Esophagus mucosa (tissue), 1 donor: ENCODE data around the gene STIM2. TPM values are rescaled to one million over a fixed set of nuclear protein-coding genes. Genes with fewer than 3 reads are reported as not detected.
A peak's percentile ranks its signal among the peaks of the same experiment; 100 is the strongest.
"Not testable (repeated sequence)": the region's sequence is repeated elsewhere in the genome, so short reads cannot be mapped to it uniquely, and the experiment has no call there.

ENCODE experiments used
- ATAC-seq: fragments of 200-7000 bp; cut with Tn5 transposase; one replicate; pipeline ENCODE4 v1.9.1; 2020
- total RNA-seq: library from RNA; stranded (reverse); gene quantifications from one replicate; pipeline ENCODE4 v1.2.4, GENCODE V29; 2023
- donor health status: DM: yes; HTN: yes; CAD: no.

STIM2 gene
- total RNA-seq, 1 donor from 2014 or later, result 7.1 TPM

DNA sequence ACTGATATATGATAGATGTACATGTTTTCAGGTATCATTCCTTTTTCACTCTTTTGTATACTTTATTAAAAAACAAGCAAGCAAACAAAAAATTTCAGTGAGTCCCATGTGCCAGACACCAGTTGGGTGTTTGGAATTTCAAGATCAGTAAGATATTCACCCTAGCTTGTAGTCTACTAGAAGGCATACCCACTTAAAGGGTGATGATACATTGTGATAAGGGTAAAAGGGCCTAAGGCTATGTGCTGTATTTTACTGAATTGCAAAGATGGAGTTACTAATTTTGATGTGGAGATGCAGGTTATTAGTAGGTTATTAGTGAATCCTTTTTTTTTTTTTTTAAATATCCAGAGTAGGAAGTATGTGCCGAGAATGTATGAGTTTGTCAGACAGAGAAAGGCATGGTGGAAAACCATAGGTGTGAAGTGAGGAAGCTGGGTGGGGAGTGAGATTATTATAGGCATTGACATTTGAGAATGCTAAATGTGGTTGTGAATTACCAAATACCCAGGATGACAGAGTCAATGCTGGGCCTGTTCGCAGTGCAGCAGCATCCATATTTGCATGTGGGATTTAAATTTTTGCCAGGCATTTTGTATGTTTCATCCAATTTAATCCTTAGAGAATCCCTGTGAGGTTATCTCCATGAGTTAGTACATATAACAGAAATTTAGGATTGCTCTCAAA is 10.1 kb downstream of the STIM2 start:
- ATAC-seq, result no peak

DNA sequence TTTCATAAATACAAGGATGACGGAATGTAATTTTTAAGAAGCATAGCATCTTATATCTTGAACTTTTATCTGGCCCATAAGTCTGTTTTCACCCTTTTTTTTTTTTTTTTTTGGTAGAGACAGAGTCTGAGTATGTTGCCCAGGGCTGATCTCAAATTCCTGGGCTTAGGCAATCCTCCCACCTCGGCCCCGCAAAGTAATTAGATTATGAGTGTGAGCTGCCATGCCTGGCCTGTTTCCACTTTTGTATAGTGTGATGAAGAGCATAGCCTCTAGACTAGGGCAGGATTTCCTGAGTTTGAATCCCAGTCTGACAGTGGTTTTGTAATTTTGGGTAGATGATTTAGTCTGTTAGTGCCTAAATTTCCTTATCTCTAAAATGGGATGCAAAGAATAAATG is 11.0 kb downstream of the STIM2 start:
- no peak for ATAC-seq

DNA sequence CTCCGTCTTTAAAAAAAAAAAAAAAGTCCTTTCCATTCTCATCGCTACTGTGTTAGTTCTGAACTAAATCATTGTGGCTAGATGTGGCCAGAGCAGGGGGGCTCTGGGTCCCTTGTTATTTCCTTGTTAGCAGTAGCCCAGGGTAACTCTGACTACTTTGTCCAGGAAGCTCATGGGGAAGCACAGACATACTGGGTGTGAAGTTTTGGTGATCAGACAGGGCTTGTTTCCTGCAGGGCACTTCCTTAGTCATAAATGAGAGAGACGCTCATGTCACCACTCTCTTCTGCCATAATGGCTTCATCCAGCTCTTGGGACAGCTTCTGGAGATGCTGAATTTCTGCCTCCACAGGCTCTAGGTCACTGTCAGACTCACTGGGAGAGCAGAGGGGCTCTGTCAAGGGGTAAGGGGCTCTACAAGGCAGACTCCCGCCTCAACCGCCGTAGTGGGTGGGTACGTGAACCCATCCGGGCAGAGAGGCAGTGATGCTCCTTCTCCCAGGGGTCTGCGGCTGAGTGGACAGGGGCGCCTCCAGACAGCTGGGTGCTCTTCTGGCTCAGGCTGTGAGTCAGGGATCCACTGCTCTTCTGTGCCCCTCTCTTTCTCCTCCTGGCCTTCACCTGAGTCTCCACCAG is 12.9 kb downstream of the STIM2 start:
- ATAC-seq, result peak; percentile 70

DNA sequence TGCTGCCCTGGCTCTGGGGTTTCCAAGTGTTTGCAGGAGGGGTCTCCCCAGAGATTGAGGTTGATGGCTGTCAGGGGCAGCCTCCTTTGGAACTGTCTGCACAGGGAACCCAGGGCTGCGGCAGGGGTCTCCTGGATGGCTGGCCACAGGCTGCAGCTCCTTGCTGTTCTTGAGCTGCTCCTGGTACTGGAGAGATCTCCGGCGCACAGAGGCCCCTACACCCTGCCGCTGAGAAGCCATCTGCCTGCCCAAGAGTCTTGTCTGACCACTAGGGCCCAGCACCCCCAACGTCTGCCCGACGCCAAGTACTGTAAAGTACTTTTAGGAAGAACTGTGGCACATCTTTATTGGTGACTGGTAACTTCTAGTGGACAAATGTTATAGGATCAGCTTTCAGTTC is 13.5 kb downstream of the STIM2 start:
- no peak for ATAC-seq

GRCh38 chr4:26877406-26877805 is 16.8 kb downstream of the STIM2 start:
- no peak for ATAC-seq

DNA sequence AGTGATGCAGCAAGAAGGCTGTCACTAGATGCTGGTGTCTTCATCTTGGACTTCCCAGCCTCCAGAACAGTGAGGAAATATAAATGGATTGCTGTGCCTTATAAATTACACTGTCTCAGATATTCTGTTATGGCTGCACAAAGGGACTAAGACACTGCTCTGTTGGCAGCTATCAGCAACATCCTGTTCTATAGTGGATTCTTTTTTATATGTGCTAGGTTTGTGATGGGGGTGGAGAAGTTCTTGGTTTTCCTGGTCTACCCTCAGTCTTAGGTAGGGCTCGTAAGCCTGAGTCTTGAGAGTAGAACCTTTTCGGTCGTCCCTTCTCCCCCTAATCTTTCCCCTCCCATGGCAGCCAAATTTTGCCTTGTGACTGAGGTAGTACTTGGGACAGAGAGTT is 17.3 kb downstream of the STIM2 start:
- ATAC-seq, result no peak

- ATAC-seq, result peak; percentile 91
These were observed 18.3 kb downstream of the STIM2 start for GRCh38 chr4:26878794-26879391.

- ATAC-seq, result peak; percentile 9
These were observed 19.2 kb downstream of the STIM2 start for GRCh38 chr4:26879805-26880204.

- ATAC-seq, result no peak
These were observed 23.4 kb downstream of the STIM2 start for GRCh38 chr4:26884026-26884425.

GRCh38 chr4:26884486-26884988 is 23.9 kb downstream of the STIM2 start:
- no peak for ATAC-seq

DNA sequence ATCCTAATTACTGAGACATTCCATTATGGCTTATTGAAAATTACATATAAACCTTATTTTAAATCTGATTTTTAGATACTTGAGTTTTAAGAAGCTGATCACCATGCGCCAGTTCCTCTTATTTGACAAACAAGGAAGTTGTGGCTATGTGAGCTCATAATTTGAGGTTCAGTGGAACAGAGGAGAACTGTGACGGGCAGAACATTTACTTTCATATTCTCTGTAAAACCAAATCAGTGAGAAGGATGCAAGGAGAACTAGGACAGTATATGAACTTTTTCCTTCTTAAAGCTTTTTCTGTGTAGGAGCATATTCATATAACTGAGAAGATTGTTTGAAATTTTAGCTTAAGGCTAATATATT is 25.3 kb downstream of the STIM2 start:
- ATAC-seq, result peak; percentile 57

GRCh38 chr4:26887143-26887542 is 26.5 kb downstream of the STIM2 start:
- ATAC-seq, result no peak

DNA sequence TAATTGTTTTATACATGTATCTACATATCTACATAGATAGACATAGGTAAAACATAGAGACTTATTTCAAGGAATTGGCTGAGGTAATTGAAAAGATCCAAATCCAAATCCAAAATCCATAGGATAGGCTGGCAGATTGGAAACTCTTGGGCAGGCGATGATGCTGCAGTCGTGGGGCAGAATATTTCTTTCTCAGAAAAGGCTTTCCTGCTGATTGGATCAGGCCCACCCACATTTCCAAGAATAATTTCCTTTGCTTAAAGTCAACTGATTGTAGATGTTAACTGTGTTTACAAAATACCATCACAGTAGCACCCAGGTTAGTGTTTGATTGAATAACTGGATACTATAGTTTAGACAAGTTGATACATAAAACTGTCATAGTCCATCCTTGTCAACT is 27.2 kb downstream of the STIM2 start:
- ATAC-seq, result no peak

- no peak for ATAC-seq
These were observed 28.7 kb downstream of the STIM2 start for GRCh38 chr4:26889356-26889755.

GRCh38 chr4:26891054-26891453 is 30.4 kb downstream of the STIM2 start:
- no peak for ATAC-seq

DNA sequence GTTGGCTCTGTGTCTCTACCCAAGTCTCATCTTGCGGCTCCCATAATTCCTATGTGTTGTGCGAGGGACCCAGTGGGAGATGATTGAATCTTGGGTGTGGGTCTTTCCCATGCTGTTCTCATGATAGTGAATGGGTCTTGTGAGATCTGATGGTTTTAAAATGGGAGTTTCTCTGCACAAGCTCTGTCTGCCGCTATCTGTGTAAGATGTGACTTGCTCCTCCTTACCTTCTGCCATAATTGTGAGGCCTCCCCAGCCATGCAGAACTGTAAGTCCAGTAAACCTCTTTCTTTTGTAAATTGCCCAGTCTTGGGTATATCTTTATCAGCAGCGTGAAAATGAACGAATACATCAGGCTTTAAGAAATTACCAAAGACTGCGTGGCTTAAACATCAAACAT is 31.2 kb downstream of the STIM2 start:
- ATAC-seq, result no peak

DNA sequence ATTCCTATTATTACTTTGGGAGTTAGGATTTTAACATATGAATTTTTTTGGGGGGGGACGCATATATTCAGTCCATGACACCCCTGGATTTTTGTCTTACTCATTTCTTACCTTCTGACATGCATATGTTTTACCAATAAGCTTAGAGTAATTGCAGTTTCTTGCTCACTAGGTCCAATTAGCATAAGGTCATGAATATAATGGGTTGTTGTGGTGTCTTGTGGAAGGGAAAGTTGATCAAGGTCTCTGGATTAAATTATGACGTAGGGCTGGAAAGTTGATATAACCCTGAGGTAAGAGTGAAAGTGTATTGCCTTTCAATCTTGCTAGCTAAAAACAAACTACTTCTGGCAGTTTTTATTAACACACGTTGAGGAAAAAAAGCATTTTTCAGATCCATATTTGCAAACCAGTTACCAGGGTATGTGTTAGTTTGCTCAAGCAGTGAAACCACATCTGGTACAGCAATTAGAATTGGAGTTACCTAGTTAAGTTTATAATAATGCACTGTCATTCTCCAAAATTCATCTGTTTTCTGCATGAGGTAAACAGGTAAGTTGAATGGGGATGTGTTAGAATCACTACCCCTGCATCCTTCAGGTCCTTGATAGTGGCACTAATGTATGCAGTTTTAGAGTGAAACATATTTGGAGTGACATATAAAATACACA is 32.0 kb downstream of the STIM2 start:
- no peak for ATAC-seq

DNA sequence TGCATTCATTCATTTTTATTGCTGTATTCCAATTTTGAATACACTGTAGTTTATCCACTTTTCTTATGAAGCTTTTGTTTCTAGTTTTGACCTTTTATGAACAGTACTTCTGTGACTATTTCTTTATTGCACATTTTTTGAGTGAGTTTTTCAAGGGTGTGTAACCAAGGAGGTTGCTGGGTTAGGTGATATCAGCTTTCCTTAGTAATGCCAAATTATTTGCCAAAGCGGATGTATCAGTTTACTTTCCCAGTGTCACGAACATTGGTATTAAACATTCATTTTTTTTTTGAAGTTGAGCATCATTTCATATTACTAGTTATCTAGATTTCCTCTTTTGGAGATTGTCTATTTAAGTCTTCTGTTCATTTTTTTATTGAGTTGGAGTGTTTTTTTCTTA is 32.9 kb downstream of the STIM2 start:
- no peak for ATAC-seq

DNA sequence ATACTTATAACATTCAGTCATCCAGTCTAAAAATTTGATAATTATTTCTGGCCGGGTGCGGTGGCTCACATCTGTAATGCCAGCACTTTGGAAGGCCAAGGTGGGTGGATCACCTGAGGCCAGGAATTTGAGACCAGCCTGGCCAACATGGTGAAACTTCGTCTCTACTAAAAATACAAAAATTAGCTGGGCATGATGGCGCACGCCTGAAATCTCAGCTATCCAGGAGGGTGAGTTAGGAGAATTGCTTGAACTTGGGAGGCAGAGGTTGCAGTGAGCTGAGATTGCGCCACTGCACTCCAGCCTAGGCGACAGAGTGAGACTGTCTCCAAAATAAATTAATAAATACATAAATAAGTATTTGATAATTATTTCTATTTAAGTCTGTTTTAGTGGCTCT is 34.2 kb downstream of the STIM2 start:
- not testable (repeated sequence) for ATAC-seq

GRCh38 chr4:26896636-26897035 is 36.0 kb downstream of the STIM2 start:
- no peak for ATAC-seq

GRCh38 chr4:26899991-26900390 is 39.4 kb downstream of the STIM2 start:
- ATAC-seq, result no peak

- ATAC-seq, result no peak
These were observed 40.1 kb downstream of the STIM2 start for GRCh38 chr4:26900765-26901164.

- ATAC-seq, result no peak
These were observed 44.5 kb downstream of the STIM2 start for GRCh38 chr4:26905172-26905571.
